Ishikawa (cell line): ENCODE measurements around the gene MACROD2.

ENCODE experiments used
- CEBPB ChIP-seq: IDR thresholded peaks from 2 replicates; pipeline ENCODE4 v1.6.1; 2012
- CREB1 ChIP-seq: IDR thresholded peaks from 2 replicates; pipeline ENCODE4 v1.6.1; 2012; ENCODE audit warnings: low read depth
- EGR1 ChIP-seq: IDR thresholded peaks from 2 replicates; pipeline ENCODE4 v1.6.1; 2012
- EP300 ChIP-seq: IDR thresholded peaks from 2 replicates; pipeline ENCODE4 v1.6.1; 2012; ENCODE audit warnings: borderline replicate concordance
- FOXM1 ChIP-seq: IDR thresholded peaks from 2 replicates; pipeline ENCODE4 v1.6.1; 2012; ENCODE audit warnings: low read depth, borderline replicate concordance
- MAX ChIP-seq: IDR thresholded peaks from 2 replicates; pipeline ENCODE4 v1.6.1; 2012
- NFIC ChIP-seq: IDR thresholded peaks from 2 replicates; pipeline ENCODE4 v1.6.1; 2012
- RAD21 ChIP-seq: IDR thresholded peaks from 2 replicates; pipeline ENCODE4 v1.6.1; 2012; ENCODE audit warnings: low read depth
- REST ChIP-seq: IDR thresholded peaks from 2 replicates; pipeline ENCODE4 v1.6.1; 2012; ENCODE audit warnings: low read depth, mild to moderate bottlenecking
- TAF1 ChIP-seq: IDR thresholded peaks from 2 replicates; pipeline ENCODE4 v1.6.1; 2012; ENCODE audit warnings: low read depth, mild to moderate bottlenecking
- TCF12 ChIP-seq: IDR thresholded peaks from 2 replicates; pipeline ENCODE4 v1.6.1; 2012; ENCODE audit warnings: low read depth
- TEAD4 ChIP-seq: IDR thresholded peaks from 2 replicates; pipeline ENCODE4 v1.6.1; 2012
- USF1 ChIP-seq: IDR thresholded peaks from 2 replicates; pipeline ENCODE4 v1.6.1; 2012
- YY1 ChIP-seq: IDR thresholded peaks from 2 replicates; pipeline ENCODE4 v1.6.1; 2012; ENCODE audit warnings: low read depth
- ZBTB7A ChIP-seq: IDR thresholded peaks from 2 replicates; pipeline ENCODE4 v1.6.1; 2012; ENCODE audit warnings: low read depth

MACROD2 gene

GRCh38 chr20:15528391-15529111 lies 1533.2 kb downstream of the MACROD2 start:
- TF ChIP-seq EP300 (no peak), FOXM1 (no peak), NFIC (no peak), RAD21 (no peak)

- no peak for TF ChIP-seq TCF12
- TF ChIP-seq USF1, result no peak
- no peak for TF ChIP-seq TEAD4
- no peak for TF ChIP-seq NFIC
- no peak for TF ChIP-seq RAD21
- no peak for TF ChIP-seq EGR1
- TF ChIP-seq REST, result no peak
- no peak for TF ChIP-seq EP300
- TF ChIP-seq YY1, result no peak
- no peak for TF ChIP-seq TAF1
Observed at GRCh38 chr20:15535863-15536262, 1540.5 kb downstream of the MACROD2 start.

GRCh38 chr20:15542655-15543054 lies 1547.3 kb downstream of the MACROD2 start:
- no peak for TF ChIP-seq RAD21
- TF ChIP-seq YY1, result no peak
- TF ChIP-seq CREB1, result no peak
- TF ChIP-seq USF1, result no peak
- TF ChIP-seq FOXM1, result no peak
- TF ChIP-seq TAF1, result no peak
- TF ChIP-seq MAX, result no peak
- TF ChIP-seq TCF12, result no peak
- no peak for TF ChIP-seq EP300
- no peak for TF ChIP-seq TEAD4
- TF ChIP-seq REST, result no peak
- TF ChIP-seq NFIC, result no peak
- no peak for TF ChIP-seq CEBPB
- TF ChIP-seq ZBTB7A, result no peak
- TF ChIP-seq EGR1, result no peak

- no peak for TF ChIP-seq ZBTB7A
- TF ChIP-seq CREB1, result no peak
- TF ChIP-seq EGR1, result no peak
- no peak for TF ChIP-seq CEBPB
- no peak for TF ChIP-seq YY1
- no peak for TF ChIP-seq MAX
- no peak for TF ChIP-seq TAF1
Observed at GRCh38 chr20:15544742-15545141, 1549.4 kb downstream of the MACROD2 start.

- TF ChIP-seq TAF1, result no peak
- no peak for TF ChIP-seq MAX
Observed at GRCh38 chr20:15546525-15547023, 1551.3 kb downstream of the MACROD2 start.

- TF ChIP-seq CEBPB, result no peak
- TF ChIP-seq ZBTB7A, result no peak
- TF ChIP-seq EGR1, result no peak
- no peak for TF ChIP-seq YY1
- TF ChIP-seq TEAD4, result no peak
- TF ChIP-seq TAF1, result no peak
- no peak for TF ChIP-seq TCF12
- no peak for TF ChIP-seq FOXM1
- TF ChIP-seq MAX, result no peak
Observed at GRCh38 chr20:15547119-15547518, 1551.8 kb downstream of the MACROD2 start.
